SK-N-SH (cell line): Measurements from ENCODE around the gene PLA2G2D.

Experiments used
- CHD2 ChIP-seq: fragments of 150-350 bp; IDR thresholded peaks from 2 replicates; pipeline ENCODE4 v1.6.1; 2018; ENCODE audit warnings: low read length; ENCODE audit not compliant: partially characterized antibody
- CTCF ChIP-seq: fragments of 200-600 bp; sonication (generic); IDR thresholded peaks from 2 replicates; pipeline ENCODE4 v1.6.1; 2017; ENCODE audit warnings: antibody characterized with exemption, mild to moderate bottlenecking, moderate library complexity
- EP300 ChIP-seq, 2 experiments: IDR thresholded peaks; 2 replicates each; pipeline versions ENCODE4 v1.4.0 to v1.6.1; 2012; ENCODE audit warnings: borderline replicate concordance in 1 of 2, low read depth in 1 of 2, low read length in 1 of 2
- EZH2phosphoT487 ChIP-seq: fragments of 200-600 bp; sonication (generic); IDR thresholded peaks from 2 replicates; pipeline ENCODE4 v1.6.1; 2017; ENCODE audit warnings: low read depth, mixed run types, mild to moderate bottlenecking, antibody characterized with exemption, moderate library complexity, borderline replicate concordance
- MXI1 ChIP-seq: IDR thresholded peaks from 2 replicates; pipeline ENCODE4 v1.6.1; 2012; ENCODE audit warnings: mild to moderate bottlenecking, low read depth, low read length, improper control_type of control experiment
- NFIC ChIP-seq: IDR thresholded peaks from 2 replicates; pipeline ENCODE4 v1.4.0; 2012; ENCODE audit warnings: borderline replicate concordance
- NRF1 ChIP-seq: IDR thresholded peaks from 2 replicates; pipeline ENCODE4 v1.6.1; 2012; ENCODE audit warnings: low read depth, mild to moderate bottlenecking, low read length
- POLR2AphosphoS5 ChIP-seq: IDR thresholded peaks from 2 replicates; pipeline ENCODE4 v1.6.1; 2012; ENCODE audit warnings: low read depth, low read length
- REST ChIP-seq: IDR thresholded peaks from 2 replicates; pipeline ENCODE4 v1.6.1; 2012; ENCODE audit warnings: mild to moderate bottlenecking, low read depth, low read length, moderate library complexity
- TAF1 ChIP-seq: IDR thresholded peaks from 2 replicates; pipeline ENCODE4 v1.6.1; 2012; ENCODE audit warnings: low read depth, mild to moderate bottlenecking, low read length, moderate library complexity, borderline replicate concordance

- TF ChIP-seq TAF1 = no peak
- no peak for TF ChIP-seq CHD2
- no peak for TF ChIP-seq CTCF
- no peak for TF ChIP-seq MXI1
- TF ChIP-seq NFIC = no peak
- no peak for TF ChIP-seq NRF1
- no peak for TF ChIP-seq EP300 (IDR thresholded peaks at IDR 0.05; ENCODE audit: borderline replicate concordance in 1 of 2, low read depth in 1 of 2, low read length in 1 of 2)
- TF ChIP-seq POLR2AphosphoS5 = no peak
- no peak for TF ChIP-seq REST
- TF ChIP-seq EZH2phosphoT487 = no peak
These were observed 49.5 kb downstream of the PLA2G2D start, which contains the start of gene PLA2G5 for GRCh38 chr1:20069874-20070273.
